PFSK-1 (cell line): ENCODE results near the gene HIP1.

Experiments
- POLR2AphosphoS5 ChIP-seq: IDR thresholded peaks from 2 replicates; pipeline ENCODE4 v1.6.1; 2012; ENCODE audit warnings: low read depth, mild to moderate bottlenecking, control low read depth, low read length, moderate library complexity
- SIN3A ChIP-seq: IDR thresholded peaks from 2 replicates; pipeline ENCODE4 v1.6.1; 2012; ENCODE audit warnings: mild to moderate bottlenecking, low read length, moderate library complexity, borderline replicate concordance; ENCODE audit not compliant: insufficient read depth
- TAF1 ChIP-seq: IDR thresholded peaks from 2 replicates; pipeline ENCODE4 v1.6.1; 2012; ENCODE audit warnings: low read length, control low read depth, borderline replicate concordance; ENCODE audit not compliant: insufficient read depth
- TF ChIP-seq, protein P1 (sequence below), 2 experiments: IDR thresholded peaks; 2 replicates each; pipeline versions ENCODE4 v1.6.1 to v1.8.0; 2011 to 2012; ENCODE audit warnings: low read depth in 2 of 2, low read length in 2 of 2, control low read depth in 1 of 2, inconsistent platforms in 1 of 2, mild to moderate bottlenecking in 1 of 2, moderate library complexity in 1 of 2; ENCODE audit not compliant: insufficient read depth in 1 of 2

DNA sequence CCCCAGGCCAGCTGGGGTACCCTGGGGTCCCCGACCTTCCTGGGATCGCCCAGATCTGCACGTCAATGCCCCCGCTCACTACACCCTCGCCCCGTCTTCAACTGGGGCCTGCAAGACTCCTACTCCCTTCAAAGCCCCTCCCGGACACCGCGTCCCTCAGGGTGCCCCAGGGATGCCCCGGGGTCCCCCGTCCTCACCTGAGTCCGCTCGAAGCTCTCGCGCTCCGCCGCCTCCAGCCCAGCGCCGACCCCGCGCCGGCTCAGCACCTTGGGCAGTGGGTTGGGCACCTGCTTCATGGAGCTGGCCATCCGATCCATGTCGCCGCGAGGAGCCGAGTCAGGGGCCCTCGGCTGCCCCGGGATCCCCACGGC is at the start of gene HIP1:
- TF ChIP-seq TAF1 = no peak
- TF ChIP-seq, protein P1, sequence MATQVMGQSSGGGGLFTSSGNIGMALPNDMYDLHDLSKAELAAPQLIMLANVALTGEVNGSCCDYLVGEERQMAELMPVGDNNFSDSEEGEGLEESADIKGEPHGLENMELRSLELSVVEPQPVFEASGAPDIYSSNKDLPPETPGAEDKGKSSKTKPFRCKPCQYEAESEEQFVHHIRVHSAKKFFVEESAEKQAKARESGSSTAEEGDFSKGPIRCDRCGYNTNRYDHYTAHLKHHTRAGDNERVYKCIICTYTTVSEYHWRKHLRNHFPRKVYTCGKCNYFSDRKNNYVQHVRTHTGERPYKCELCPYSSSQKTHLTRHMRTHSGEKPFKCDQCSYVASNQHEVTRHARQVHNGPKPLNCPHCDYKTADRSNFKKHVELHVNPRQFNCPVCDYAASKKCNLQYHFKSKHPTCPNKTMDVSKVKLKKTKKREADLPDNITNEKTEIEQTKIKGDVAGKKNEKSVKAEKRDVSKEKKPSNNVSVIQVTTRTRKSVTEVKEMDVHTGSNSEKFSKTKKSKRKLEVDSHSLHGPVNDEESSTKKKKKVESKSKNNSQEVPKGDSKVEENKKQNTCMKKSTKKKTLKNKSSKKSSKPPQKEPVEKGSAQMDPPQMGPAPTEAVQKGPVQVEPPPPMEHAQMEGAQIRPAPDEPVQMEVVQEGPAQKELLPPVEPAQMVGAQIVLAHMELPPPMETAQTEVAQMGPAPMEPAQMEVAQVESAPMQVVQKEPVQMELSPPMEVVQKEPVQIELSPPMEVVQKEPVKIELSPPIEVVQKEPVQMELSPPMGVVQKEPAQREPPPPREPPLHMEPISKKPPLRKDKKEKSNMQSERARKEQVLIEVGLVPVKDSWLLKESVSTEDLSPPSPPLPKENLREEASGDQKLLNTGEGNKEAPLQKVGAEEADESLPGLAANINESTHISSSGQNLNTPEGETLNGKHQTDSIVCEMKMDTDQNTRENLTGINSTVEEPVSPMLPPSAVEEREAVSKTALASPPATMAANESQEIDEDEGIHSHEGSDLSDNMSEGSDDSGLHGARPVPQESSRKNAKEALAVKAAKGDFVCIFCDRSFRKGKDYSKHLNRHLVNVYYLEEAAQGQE (IDR thresholded peaks at IDR 0.05; ENCODE audit: insufficient read depth in 1 of 2, low read depth in 2 of 2, low read length in 2 of 2) = no peak
- TF ChIP-seq POLR2AphosphoS5 = no peak
- TF ChIP-seq SIN3A = no peak
